Prostate gland (tissue), 2 donors: ENCODE data around the gene ANO5. TPM values are rescaled to one million over a fixed set of nuclear protein-coding genes. Genes with fewer than 3 reads are reported as not detected.
"Not testable (repeated sequence)": the region's sequence is repeated elsewhere in the genome, so short reads cannot be mapped to it uniquely, and the experiment has no call there.

Experiments used
- DNase-seq: peaks from one replicate; pipeline ENCODE4 v3.0.0-alpha.2; 2019; ENCODE audit warnings: low spot score
- H3K27ac ChIP-seq, 2 donors: fragments of 200-600 bp; sonication (generic); 2 replicates each; pipeline ENCODE4 v1.5.1; 2017 to 2019
- H3K27me3 ChIP-seq: fragments of 200-600 bp; sonication (generic); replicated peaks from 2 replicates; pipeline ENCODE4 v1.5.1; 2019; ENCODE audit not compliant: insufficient read depth
- H3K36me3 ChIP-seq, 2 donors: fragments of 200-600 bp; sonication (generic); 1 replicate in 1 of 2; 2 replicates in 1 of 2; pipeline versions ENCODE4 v1.5.1 to v1.8.1; 2017 to 2019
- H3K4me1 ChIP-seq: fragments of 200-600 bp; sonication (generic); replicated peaks from 2 replicates; pipeline ENCODE4 v1.5.1; 2019
- H3K4me3 ChIP-seq, 2 donors: fragments of 200-600 bp; sonication (generic); 2 replicates each; pipeline ENCODE4 v1.5.1; 2017 to 2019
- H3K9me3 ChIP-seq: fragments of 200-600 bp; sonication (generic); 2 replicates; pipeline ENCODE4 v1.5.1; 2017
- CTCF ChIP-seq, 4 experiments: fragments of 200-600 bp in 2 of 4; fragments of 450-650 bp in 2 of 4; sonication (generic) in 2 of 4; IDR thresholded peaks; 1 replicate in 3 of 4; 2 replicates in 1 of 4; pipeline ENCODE4 v1.5.1; 2016 to 2019; ENCODE audit warnings: antibody characterized with exemption in 4 of 4, mild to moderate bottlenecking in 2 of 4, moderate library complexity in 2 of 4
- POLR2A ChIP-seq: fragments of 450-650 bp; IDR thresholded peaks from one replicate; pipeline ENCODE4 v1.6.1; 2016; ENCODE audit warnings: antibody characterized with exemption, mild to moderate bottlenecking
- POLR2AphosphoS5 ChIP-seq: sonication (generic); formaldehyde crosslinking; IDR thresholded peaks from one replicate; pipeline ENCODE4 v1.6.1; 2017; ENCODE audit warnings: antibody characterized with exemption
- WGBS: methylation state at CpG from one replicate; pipeline ENCODE4 v1.1.5; 2018; 5-methylcytosine and 5-hydroxymethylcytosine counted together
- intact Hi-C: fragments of 100-400 bp; cut with DNase I; formaldehyde crosslinking; loops from one replicate; pipeline ENCODE4 v1.14.2; 2022
- total RNA-seq, 2 donors: library from RNA; depleted of rRNA; stranded (reverse); fragments of >200 nt; gene quantifications; one replicate each; pipeline ENCODE4 v1.1.0, GENCODE V29; 2016

Gene ANO5
- total RNA-seq, 2 donors from 2014 or later = 6.0 to 7.2 TPM

- WGBS = 88% methylated on average over 1 of the region's 1 CpG
These were observed 80.9 kb downstream of the ANO5 start for GRCh38 chr11:22273781-22274180.

GRCh38 chr11:22275600-22275999 is 82.7 kb downstream of the ANO5 start:
- Histone ChIP-seq H3K4me1 (no peaks in the 10 kb centered on the region), H3K36me3 (no peaks in the 10 kb centered on the region), H3K4me3 (no peak overlapping the region), H3K27ac (no peak overlapping the region), H3K27me3 (no peaks in the 10 kb centered on the region), H3K9me3 (no peaks in the 10 kb centered on the region)
- no peak for DNase-seq
- TF ChIP-seq CTCF (IDR thresholded peaks at IDR 0.05) = no peak
- no peak for TF ChIP-seq POLR2AphosphoS5
- TF ChIP-seq POLR2A = no peak
- intact Hi-C loops = no loop called here

More at GRCh38 chr11:22273781-22274180, 80.9 kb downstream of the ANO5 start:
- no peak overlapping the region for H3K27ac ChIP-seq
- no peaks in the 10 kb centered on the region for H3K4me1 ChIP-seq
- DNase-seq = no peak
- H3K27me3 ChIP-seq = no peaks in the 10 kb centered on the region
- H3K36me3 ChIP-seq = no peaks in the 10 kb centered on the region
- H3K4me3 ChIP-seq = no peak overlapping the region
- TF ChIP-seq POLR2AphosphoS5 (no peak), CTCF (IDR thresholded peaks at IDR 0.05) (no peak), POLR2A (no peak)
- intact Hi-C loops = no loop called here
- no peaks in the 10 kb centered on the region for H3K9me3 ChIP-seq

- Histone ChIP-seq H3K4me3 (no peak overlapping the region), H3K4me1 (no peaks in the 10 kb centered on the region)
- no peak for DNase-seq
These were observed 83.7 kb downstream of the ANO5 start for GRCh38 chr11:22276535-22276934.

GRCh38 chr11:22284991-22285390 is 92.1 kb downstream of the ANO5 start:
- DNase-seq, H3K4me3 ChIP-seq, intact Hi-C loops, H3K27me3 ChIP-seq, H3K36me3 ChIP-seq, H3K27ac ChIP-seq, H3K9me3 ChIP-seq, H3K4me1 ChIP-seq: not testable (repeated sequence)
- 94% methylated on average over 17 of the region's 17 CpGs for WGBS

More at GRCh38 chr11:22276535-22276934, 83.7 kb downstream of the ANO5 start:
- intact Hi-C loops = no loop called here
- TF ChIP-seq CTCF (IDR thresholded peaks at IDR 0.05) = no peak
- no peak for TF ChIP-seq POLR2AphosphoS5
- TF ChIP-seq POLR2A = no peak
- 90% methylated on average over 4 of the region's 4 CpGs for WGBS
- H3K27me3 ChIP-seq = no peaks in the 10 kb centered on the region
- H3K36me3 ChIP-seq = no peaks in the 10 kb centered on the region
- no peaks in the 10 kb centered on the region for H3K9me3 ChIP-seq
- no peak overlapping the region for H3K27ac ChIP-seq

GRCh38 chr11:22302368-22302767 is 109.5 kb downstream of the ANO5 start:
- DNase-seq = no peak
- Histone ChIP-seq H3K27ac (no peak overlapping the region), H3K27me3 (no peaks in the 10 kb centered on the region), H3K36me3 (no peaks in the 10 kb centered on the region), H3K9me3 (no peaks in the 10 kb centered on the region), H3K4me3 (no peak overlapping the region), H3K4me1 (no peaks in the 10 kb centered on the region)
- intact Hi-C loops = loop anchor here (10.0 kb wide), 1 partner anchor 1658 kb away; no protein-coding TSS in a partner anchor
- TF ChIP-seq POLR2A (no peak), CTCF (IDR thresholded peaks at IDR 0.05) (no peak), POLR2AphosphoS5 (no peak)
